Mesothelial cell of epicardium (in vitro differentiated cells): ENCODE results near the gene SOX6. TPM values are rescaled to one million over a fixed set of nuclear protein-coding genes. Genes with fewer than 3 reads are reported as not detected.

Experiments used
- DNase-seq, 2 experiments: peaks; one replicate each; pipeline ENCODE4 v3.0.0; 2021; ENCODE audit warnings: low spot score in 2 of 2; ENCODE audit not compliant: unreplicated experiment in 2 of 2
- H3K27ac Mint-ChIP-seq: 2 replicates; pipeline ENCODE4 v1.8.0; 2021; ENCODE audit warnings: mixed read lengths
- H3K27me3 Mint-ChIP-seq: 2 replicates; pipeline ENCODE4 v1.8.0; 2021; ENCODE audit warnings: low read depth, mixed read lengths
- H3K36me3 Mint-ChIP-seq: 2 replicates; pipeline ENCODE4 v1.8.0; 2021; ENCODE audit warnings: mixed read lengths
- H3K4me1 Mint-ChIP-seq: 2 replicates; pipeline ENCODE4 v1.8.0; 2021; ENCODE audit warnings: mixed read lengths
- H3K4me3 Mint-ChIP-seq: 2 replicates; pipeline ENCODE4 v1.8.0; 2021; ENCODE audit warnings: mild to moderate bottlenecking, moderate library complexity, mixed read lengths
- H3K9me3 Mint-ChIP-seq: 2 replicates; pipeline ENCODE4 v1.8.0; 2021; ENCODE audit warnings: mixed read lengths
- CTCF ChIP-seq: fragments of 200-600 bp; sonication (generic); IDR thresholded peaks from one replicate; pipeline ENCODE4 v1.5.0; 2021; ENCODE audit warnings: antibody characterized with exemption; ENCODE audit not compliant: unreplicated experiment
- total RNA-seq: library from RNA; stranded (reverse); gene quantifications from 3 replicates; pipeline ENCODE4 v1.2.1, GENCODE V29; 2021

The SOX6 gene
- total RNA-seq, 1 donor from 2014 or later: 46.4 TPM

DNA sequence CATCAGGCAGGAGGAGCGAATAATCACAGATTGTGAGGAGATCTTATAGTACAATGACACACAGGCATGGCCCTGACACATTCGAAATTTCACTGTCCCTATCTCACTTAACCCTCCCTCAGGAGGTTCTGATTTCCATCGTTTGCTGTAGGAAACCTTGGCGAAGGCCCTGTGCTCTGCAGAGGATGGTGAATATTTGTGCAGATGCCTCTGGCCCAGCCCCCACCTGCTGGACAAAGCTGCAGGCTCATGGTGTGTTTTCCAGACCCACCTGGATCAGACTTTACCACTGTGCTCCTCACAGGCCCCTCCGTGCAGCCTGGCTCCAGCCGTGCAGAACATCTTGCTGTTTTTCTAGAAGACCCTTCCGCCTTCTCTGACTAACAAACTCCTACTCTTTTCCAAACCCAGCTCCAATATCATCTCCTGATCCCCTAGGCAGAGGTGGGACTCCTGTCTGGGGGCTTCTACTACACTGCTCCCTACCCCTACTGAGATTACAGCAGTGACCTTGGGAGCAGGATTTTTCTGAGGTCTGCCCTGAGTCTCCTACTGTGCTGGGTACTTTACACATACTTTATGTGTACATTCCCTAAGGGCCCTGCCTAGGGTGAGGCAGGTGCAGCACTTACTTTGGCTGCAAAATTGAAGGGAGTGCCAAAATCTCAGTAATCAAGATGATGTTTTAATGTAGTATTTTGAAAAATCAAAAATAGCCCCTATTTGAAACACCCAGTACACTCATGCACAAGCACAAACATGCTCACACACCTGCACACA is 412.7 kb downstream of the SOX6 start:
- H3K27ac Mint-ChIP-seq: no peak overlapping the region
- H3K27me3 Mint-ChIP-seq: peaks cover 2% of the 10 kb centered on the region
- peaks cover 3% of the 10 kb centered on the region for H3K36me3 Mint-ChIP-seq
- no peaks in the 10 kb centered on the region for H3K4me1 Mint-ChIP-seq
- TF ChIP-seq CTCF: no peak
- no peak for DNase-seq
- no peak overlapping the region for H3K4me3 Mint-ChIP-seq
- peaks cover 22% of the 10 kb centered on the region for H3K9me3 Mint-ChIP-seq

DNA sequence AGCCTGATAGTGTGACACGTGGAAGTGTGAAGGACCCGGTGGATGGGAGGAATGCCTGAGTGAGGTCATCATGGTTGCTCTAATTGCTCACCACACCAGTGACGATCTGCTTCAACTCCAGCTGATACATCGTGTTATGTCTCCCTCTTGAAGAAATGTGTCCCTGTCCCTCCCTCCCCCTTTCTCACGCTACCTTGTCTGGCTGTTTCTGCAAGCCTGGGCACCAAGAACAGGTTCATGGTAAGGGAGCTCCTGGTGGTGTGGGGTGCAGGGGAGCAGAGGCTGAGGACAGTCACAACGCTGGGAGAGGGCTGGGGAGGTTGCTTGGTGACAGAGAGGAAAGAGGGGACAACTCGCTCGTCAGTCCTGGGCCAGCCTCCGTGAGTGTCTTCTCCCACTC is 413.4 kb downstream of the SOX6 start:
- H3K9me3 Mint-ChIP-seq: peaks cover 16% of the 10 kb centered on the region
- no peak for TF ChIP-seq CTCF
- no peaks in the 10 kb centered on the region for H3K4me1 Mint-ChIP-seq
- no peak overlapping the region for H3K27ac Mint-ChIP-seq
- DNase-seq: no peak
- no peak overlapping the region for H3K4me3 Mint-ChIP-seq
- peaks cover 2% of the 10 kb centered on the region for H3K27me3 Mint-ChIP-seq
- H3K36me3 Mint-ChIP-seq: peaks cover 3% of the 10 kb centered on the region

DNA sequence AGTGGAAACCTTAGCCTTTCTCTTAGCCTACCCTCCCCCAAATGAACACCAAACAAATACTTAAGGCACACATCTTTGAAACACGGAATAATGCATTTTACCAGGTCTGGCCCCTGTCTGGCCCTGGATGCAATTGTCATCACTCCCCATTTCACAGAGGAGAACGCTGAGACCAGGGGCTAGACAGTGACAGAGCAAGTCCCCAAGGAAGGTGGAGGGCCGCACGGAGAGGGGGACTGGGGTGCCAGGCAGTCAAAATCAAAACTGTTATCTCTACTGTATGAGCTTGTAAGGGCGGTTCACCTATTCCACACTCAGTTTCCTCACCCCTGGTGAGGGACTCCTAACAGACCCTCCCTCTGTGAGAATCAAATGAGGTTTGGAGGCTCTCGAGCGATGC is 414.2 kb downstream of the SOX6 start:
- Mint-ChIP-seq H3K27me3 (peaks cover 2% of the 10 kb centered on the region), H3K36me3 (peaks cover 3% of the 10 kb centered on the region), H3K4me3 (no peak overlapping the region), H3K27ac (no peak overlapping the region), H3K9me3 (peaks cover 8% of the 10 kb centered on the region), H3K4me1 (no peaks in the 10 kb centered on the region)
- no peak for DNase-seq
- TF ChIP-seq CTCF: no peak

DNA sequence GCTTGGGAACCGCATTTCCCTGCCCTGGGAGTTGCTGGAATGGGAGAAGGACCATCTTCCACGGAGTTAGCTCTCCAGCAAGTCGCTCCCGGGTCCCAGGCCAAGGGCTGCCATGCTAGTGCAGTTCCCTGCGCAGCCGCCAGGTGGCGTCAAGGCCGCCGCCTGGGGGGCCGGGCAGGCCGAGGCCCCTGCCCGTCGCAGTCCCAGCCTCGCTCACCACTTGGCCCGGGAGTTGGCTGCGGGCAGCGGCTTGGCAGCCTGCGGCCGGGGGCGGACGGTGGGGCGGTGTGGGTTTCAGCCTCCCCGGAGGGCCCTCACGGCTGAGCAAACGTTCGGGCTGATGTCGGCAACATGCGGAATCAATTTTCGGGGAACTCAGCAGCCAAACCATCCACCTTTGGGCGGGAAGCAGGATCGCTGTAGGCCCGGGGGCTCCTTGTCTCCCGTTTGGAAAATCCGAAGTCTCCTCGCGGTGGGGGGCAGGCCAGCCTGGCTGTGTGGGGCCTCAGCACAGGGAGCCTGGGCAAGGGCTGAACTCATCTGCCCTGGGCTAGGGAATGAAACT is 415.1 kb downstream of the SOX6 start:
- no peaks in the 10 kb centered on the region for H3K36me3 Mint-ChIP-seq
- peak; percentile 95 for TF ChIP-seq CTCF
- no peak overlapping the region for H3K27ac Mint-ChIP-seq
- peak in 1 of 2 experiments; percentile 50 for DNase-seq
- H3K27me3 Mint-ChIP-seq: peaks cover 2% of the 10 kb centered on the region
- H3K4me3 Mint-ChIP-seq: no peak overlapping the region
- H3K9me3 Mint-ChIP-seq: peaks cover 3% of the 10 kb centered on the region
- no peaks in the 10 kb centered on the region for H3K4me1 Mint-ChIP-seq

DNA sequence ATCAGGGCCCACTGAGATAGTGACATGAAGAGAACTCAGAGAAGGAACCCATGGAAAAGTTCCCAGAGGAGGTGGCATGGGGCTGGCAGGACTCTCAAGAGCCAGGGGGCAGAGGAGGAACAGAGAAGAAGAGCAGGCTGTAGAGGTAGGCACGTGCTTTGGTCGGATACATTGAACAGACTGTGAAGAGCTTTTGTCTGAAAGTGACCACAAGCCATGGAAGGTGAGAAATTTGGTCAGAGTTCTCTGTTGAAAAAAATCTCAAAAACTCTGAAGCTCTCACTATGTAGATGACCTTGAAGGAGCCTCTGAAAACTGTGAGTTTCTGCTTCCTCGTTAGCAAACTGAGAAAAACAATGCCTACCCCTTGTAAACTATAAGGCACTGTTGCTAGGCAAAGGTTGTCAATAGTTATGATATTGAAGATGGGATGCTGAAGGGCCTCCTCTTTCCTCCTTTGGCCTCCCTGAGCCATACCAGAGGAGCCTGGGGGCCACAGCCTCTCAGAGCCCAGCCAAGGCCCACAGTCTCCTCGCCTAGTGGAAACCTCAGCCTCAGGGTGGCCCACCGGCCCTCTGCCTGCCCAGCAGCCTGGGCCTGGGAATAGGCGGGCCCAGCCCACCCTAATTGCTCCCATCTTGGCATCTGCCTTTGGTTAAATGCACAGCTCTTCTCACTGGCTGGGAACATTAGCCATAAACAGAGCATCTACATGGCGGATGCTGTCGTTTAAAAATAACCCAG is 415.7 kb downstream of the SOX6 start:
- Mint-ChIP-seq H3K4me3 (no peak overlapping the region), H3K4me1 (no peaks in the 10 kb centered on the region), H3K27me3 (peaks cover 3% of the 10 kb centered on the region), H3K36me3 (no peaks in the 10 kb centered on the region), H3K27ac (no peak overlapping the region), H3K9me3 (no peaks in the 10 kb centered on the region)
- no peak for TF ChIP-seq CTCF
- DNase-seq: no peak
